GM23248 (cell line): Measurements from ENCODE around the gene COL16A1.

Source experiments
- EZH2 ChIP-seq: fragments of 200-600 bp; sonication (generic); IDR thresholded peaks from 2 replicates; pipeline ENCODE4 v1.6.1; 2018; ENCODE audit warnings: antibody characterized with exemption, mild to moderate bottlenecking; ENCODE audit not compliant: insufficient read depth, poor library complexity, severe bottlenecking
- EZH2phosphoT487 ChIP-seq: fragments of 200-600 bp; sonication (generic); IDR thresholded peaks from 2 replicates; pipeline ENCODE4 v1.6.1; 2018; ENCODE audit warnings: antibody characterized with exemption, moderate library complexity, mild to moderate bottlenecking, low read depth; ENCODE audit not compliant: insufficient read depth

- TF ChIP-seq EZH2phosphoT487 (no peak), EZH2 (no peak)
These were observed 20.1 kb upstream of the COL16A1 start for GRCh38 chr1:31723828-31724359.
